B cell (primary cell): ENCODE results near the gene IMMP2L. TPM values are rescaled to one million over a fixed set of nuclear protein-coding genes. Genes with fewer than 3 reads are reported as not detected.

Source experiments
- ATAC-seq: fragments of 200-7000 bp; cut with Tn5 transposase; one replicate; pipeline ENCODE4 v1.10.0; 2021; ENCODE audit warnings: low read depth, mild to moderate bottlenecking, moderate number of reproducible peaks, moderate library complexity
- CTCF ChIA-PET: fragments of 350-600 bp; sonication (Branson Sonifier 250); formaldehyde crosslinking; loops from one replicate; lab custom pipeline; 2021; ENCODE audit warnings: antibody characterized with exemption, inconsistent platforms; lab: Charles Lee
- POLR2A ChIA-PET: fragments of 350-600 bp; sonication (Branson Sonifier 250); formaldehyde crosslinking; loops from one replicate; lab custom pipeline; 2021; ENCODE audit warnings: antibody characterized with exemption; lab: Charles Lee
- DNase-seq: peaks from one replicate; pipeline ENCODE4 v3.0.0; 2013
- H2AFZ ChIP-seq: 2 replicates; pipeline ENCODE4 v1.6.1; 2012; ENCODE audit warnings: mild to moderate bottlenecking, low read depth, low read length; ENCODE audit not compliant: insufficient read depth, poor library complexity, severe bottlenecking
- H3K27ac ChIP-seq, 2 donors: 1 replicate in 1 of 2; 2 replicates in 1 of 2; pipeline ENCODE4 v1.5.1; 2012 to 2013; ENCODE audit warnings: low read length in 2 of 2, mild to moderate bottlenecking in 2 of 2, moderate library complexity in 1 of 2
- H3K27me3 ChIP-seq, 4 experiments: fragments of 200-600 bp in 1 of 4; sonication (generic) in 1 of 4; replicated peaks in 1 of 4; 1 replicate in 2 of 4; 2 replicates in 2 of 4; pipeline versions ENCODE4 v1.6.1 to v1.7.0; 2013 to 2016; ENCODE audit warnings: low read length in 3 of 4, mild to moderate bottlenecking in 2 of 4, mixed read lengths in 1 of 4, moderate library complexity in 1 of 4; ENCODE audit not compliant: insufficient read depth in 4 of 4, control insufficient read depth in 3 of 4; ENCODE audit errors: control extremely low read depth in 1 of 4
- H3K36me3 ChIP-seq, 2 experiments: replicated peaks in 1 of 2; 1 replicate in 1 of 2; 2 replicates in 1 of 2; pipeline versions ENCODE4 v1.6.1 to v1.7.1; 2013; ENCODE audit warnings: low read length in 1 of 2; ENCODE audit not compliant: insufficient read depth in 2 of 2, control insufficient read depth in 1 of 2; ENCODE audit errors: control extremely low read depth in 1 of 2, extremely low read depth in 1 of 2
- H3K4me1 ChIP-seq, 2 donors: fragments of 200-600 bp in 1 of 2; sonication (generic) in 1 of 2; 1 replicate in 1 of 2; 2 replicates in 1 of 2; pipeline versions ENCODE4 v1.5.1 to v1.6.1; 2013 to 2017; ENCODE audit warnings: low read length in 2 of 2; ENCODE audit not compliant: control insufficient read depth in 2 of 2, insufficient read depth in 2 of 2
- H3K4me2 ChIP-seq: replicated peaks from 2 replicates; pipeline ENCODE3; 2012; ENCODE audit warnings: mild to moderate bottlenecking, low read depth, low read length; ENCODE audit not compliant: poor library complexity, severe bottlenecking
- H3K4me3 ChIP-seq, 5 experiments: fragments of 200-600 bp in 1 of 5; sonication (generic) in 1 of 5; 1 replicate in 3 of 5; 2 replicates in 2 of 5; pipeline versions ENCODE4 v1.5.1 to v1.7.0; 2011 to 2016; ENCODE audit warnings: low read length in 4 of 5, mild to moderate bottlenecking in 4 of 5, low read depth in 2 of 5, control low read depth in 1 of 5, moderate library complexity in 1 of 5; ENCODE audit not compliant: insufficient read depth in 1 of 5; ENCODE audit errors: control extremely low read depth in 1 of 5, extremely low read depth in 1 of 5
- H3K79me2 ChIP-seq: fragments of 200-600 bp; sonication (generic); one replicate; pipeline ENCODE4 v1.6.0; 2016; ENCODE audit warnings: low read length; ENCODE audit not compliant: control insufficient read depth, insufficient read depth
- H3K9ac ChIP-seq: fragments of 200-600 bp; sonication (generic); 2 replicates; pipeline ENCODE4 v1.6.1; 2017; ENCODE audit warnings: mild to moderate bottlenecking, low read length, moderate library complexity
- H3K9me3 ChIP-seq, 3 donors: one replicate each; pipeline versions ENCODE4 v1.6.1 to v1.7.1; 2013; ENCODE audit warnings: low read length in 2 of 3; ENCODE audit not compliant: control insufficient read depth in 2 of 3, insufficient read depth in 1 of 3; ENCODE audit errors: control extremely low read depth in 1 of 3
- H4K20me1 ChIP-seq: 2 replicates; pipeline ENCODE4 v1.6.0; 2012; ENCODE audit warnings: mild to moderate bottlenecking, low read length; ENCODE audit not compliant: insufficient read depth, control insufficient read depth, poor library complexity, severe bottlenecking
- H3K27ac Mint-ChIP-seq: one replicate; pipeline ENCODE4 v1.8.0; 2021; ENCODE audit warnings: mixed read lengths
- H3K27me3 Mint-ChIP-seq: one replicate; pipeline ENCODE4 v1.8.0; 2021; ENCODE audit warnings: mixed read lengths
- H3K4me1 Mint-ChIP-seq: one replicate; pipeline ENCODE4 v1.8.0; 2021; ENCODE audit warnings: mixed read lengths
- H3K4me3 Mint-ChIP-seq: one replicate; pipeline ENCODE4 v1.8.0; 2021; ENCODE audit warnings: mixed read lengths
- H3K9me3 Mint-ChIP-seq: one replicate; pipeline ENCODE4 v1.8.0; 2022; ENCODE audit warnings: mixed read lengths; ENCODE audit not compliant: insufficient read depth
- CTCF ChIP-seq: fragments of 200-600 bp; IDR thresholded peaks from one replicate; pipeline ENCODE4 v1.8.0; 2022; ENCODE audit warnings: antibody characterized with exemption, mild to moderate bottlenecking
- EZH2 ChIP-seq: IDR thresholded peaks from 2 replicates; pipeline ENCODE4 v1.6.1; 2012; ENCODE audit warnings: borderline replicate concordance, low read depth, mild to moderate bottlenecking, moderate library complexity, low read length; ENCODE audit not compliant: insufficient read depth, poor library complexity, severe bottlenecking
- WGBS: methylation state at CpG from one replicate; pipeline ENCODE4 v1.1.5; 2013; ENCODE audit warnings: missing lambda C conversion rate; ENCODE audit not compliant: insufficient coverage; 5-methylcytosine and 5-hydroxymethylcytosine counted together
- intact Hi-C: fragments of 100-400 bp; cut with micrococcal nuclease; formaldehyde crosslinking; loops from one replicate; pipeline ENCODE4 v1.10.0; 2022
- polyA plus RNA-seq: library from polyadenylated mRNA; depleted of rRNA; stranded (reverse); fragments of >200 nt; gene quantifications from 2 replicates; pipeline ENCODE4 v1.2.3, GENCODE V29; 2012
- total RNA-seq, 2 donors: library from RNA; stranded (reverse); fragments of 120-200 nt in 1 of 2; gene quantifications; 1 replicate in 1 of 2; 2 replicates in 1 of 2; pipeline versions ENCODE4 v1.2.3 to v1.2.4, GENCODE V29; 2013 to 2022

Gene IMMP2L
- total and polyA plus RNA-seq, 2 donors (not counting 1 experiment from before 2014, with no cell fraction given), result 3.8 to 34.2 TPM

- H3K9ac ChIP-seq, result no peak overlapping the region
- ChIA-PET CTCF (interaction anchor here (0.7 kb wide), 1 partner anchor 19 kb away, joined by 3 read pairs; no protein-coding TSS in a partner anchor), POLR2A (no interaction called here)
- WGBS, result 76% methylated on average over 5 of the region's 9 CpGs
- H3K36me3 ChIP-seq, result no peaks in the 10 kb centered on the region
- H2AFZ ChIP-seq, result no peak overlapping the region
- no peaks in the 10 kb centered on the region for H3K4me1 ChIP-seq
- H3K4me2 ChIP-seq, result no peak overlapping the region
- no peak for ATAC-seq
- H3K9me3 ChIP-seq, result no peaks in the 10 kb centered on the region
- Mint-ChIP-seq H3K27ac (no peak overlapping the region), H3K27me3 (no peaks in the 10 kb centered on the region), H3K9me3 (no peaks in the 10 kb centered on the region), H3K4me3 (no peak overlapping the region), H3K4me1 (peaks cover 19% of the 10 kb centered on the region)
- no peaks in the 10 kb centered on the region for H3K27me3 ChIP-seq
- DNase-seq, result no peak
- no peak for TF ChIP-seq EZH2
- no peak for TF ChIP-seq CTCF
- no peaks in the 10 kb centered on the region for H4K20me1 ChIP-seq
- H3K4me3 ChIP-seq, result no peak overlapping the region
- intact Hi-C loops, result no loop called here
- no peak overlapping the region for H3K27ac ChIP-seq
- H3K79me2 ChIP-seq, result no peaks in the 10 kb centered on the region
Measured at GRCh38 chr7:111242141-111242755, 320.0 kb downstream of the IMMP2L start.

GRCh38 chr7:111240371-111240770 is 321.9 kb downstream of the IMMP2L start:
- DNase-seq, result no peak
- H3K4me1 ChIP-seq, result no peaks in the 10 kb centered on the region
- TF ChIP-seq EZH2 (no peak), CTCF (no peak)
- H4K20me1 ChIP-seq, result no peaks in the 10 kb centered on the region
- ATAC-seq, result no peak
- no peaks in the 10 kb centered on the region for H3K27me3 Mint-ChIP-seq
- no peak overlapping the region for H3K9ac ChIP-seq
- no peaks in the 10 kb centered on the region for H3K27me3 ChIP-seq
- no peak overlapping the region for H3K4me2 ChIP-seq
- no peaks in the 10 kb centered on the region for H3K9me3 ChIP-seq
- WGBS, result no CpG with 5 or more reads among the region's 4 CpGs
- peaks cover 19% of the 10 kb centered on the region for H3K4me1 Mint-ChIP-seq
- no peaks in the 10 kb centered on the region for H3K36me3 ChIP-seq
- no peak overlapping the region for H3K27ac ChIP-seq
- no peak overlapping the region for H2AFZ ChIP-seq
- intact Hi-C loops, result no loop called here
- H3K4me3 Mint-ChIP-seq, result no peak overlapping the region
- no peaks in the 10 kb centered on the region for H3K9me3 Mint-ChIP-seq
- H3K4me3 ChIP-seq, result no peak overlapping the region
- H3K27ac Mint-ChIP-seq, result no peak overlapping the region
- CTCF ChIA-PET, result no interaction called here
- POLR2A ChIA-PET, result no interaction called here
- no peaks in the 10 kb centered on the region for H3K79me2 ChIP-seq
